Mammary epithelial cell (primary cell): ENCODE measurements around the gene APOBEC3H.

ENCODE experiments used
- EZH2 ChIP-seq: IDR thresholded peaks from 2 replicates; pipeline ENCODE4 v1.6.1; 2012; ENCODE audit warnings: low read length, inconsistent platforms, borderline replicate concordance
- TF ChIP-seq, protein P1 (sequence below), 2 donors: IDR thresholded peaks in 1 of 2; conservative IDR thresholded peaks in 1 of 2; 2 replicates each; pipeline ENCODE4 v1.5.1; 2011 to 2012; ENCODE audit warnings: inconsistent platforms in 2 of 2, low read length in 2 of 2, mild to moderate bottlenecking in 2 of 2, control low read depth in 1 of 2, low read depth in 1 of 2; ENCODE audit not compliant: insufficient read depth in 1 of 2; ENCODE audit errors: extremely low read depth in 1 of 2

DNA sequence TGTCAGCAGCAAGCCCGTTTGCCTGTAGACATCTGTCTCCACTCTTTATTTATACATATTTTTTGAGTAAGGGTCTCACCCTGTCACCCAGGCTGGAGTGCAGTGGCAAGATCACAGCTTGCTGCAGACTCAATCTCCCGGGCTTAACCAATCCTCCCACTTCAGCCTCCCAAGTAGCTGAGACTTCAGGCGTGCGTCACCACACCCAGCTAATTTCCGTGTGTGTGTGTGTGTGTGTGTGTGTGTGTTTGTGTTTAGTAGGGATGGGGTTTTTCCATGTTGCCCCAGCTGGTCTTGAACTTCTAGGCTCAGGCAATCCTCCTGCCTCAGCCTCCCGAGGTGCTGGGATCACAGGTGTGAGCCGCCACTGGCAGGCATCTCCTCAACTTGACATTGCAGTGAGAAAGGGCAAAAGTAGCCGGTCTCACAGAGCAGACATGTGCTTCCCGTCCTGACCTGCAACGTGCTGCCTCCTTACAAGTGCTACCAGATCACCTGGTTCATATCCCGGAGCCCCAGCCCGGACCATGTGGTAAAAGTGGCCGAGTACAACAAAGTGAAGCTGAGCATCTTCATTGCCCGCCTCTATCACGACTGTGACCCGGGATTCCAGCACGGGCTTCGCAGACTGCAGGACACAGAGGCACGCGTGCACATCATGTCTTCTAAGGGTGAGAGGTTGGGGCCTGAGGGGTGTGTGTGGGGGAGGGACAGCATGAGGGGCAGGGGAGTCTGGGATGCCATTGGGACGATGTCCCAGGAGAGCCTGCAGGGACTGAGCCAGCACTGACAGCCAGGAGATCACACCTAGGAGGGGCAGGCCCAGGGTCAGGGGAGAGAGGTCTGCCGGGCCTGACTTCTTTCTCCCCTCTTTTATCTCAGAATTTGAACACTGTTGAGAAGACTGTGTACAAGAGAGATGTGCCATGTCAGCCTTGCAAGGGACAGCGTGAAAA is 5.6 kb upstream of the APOBEC3H start:
- TF ChIP-seq, protein P1, sequence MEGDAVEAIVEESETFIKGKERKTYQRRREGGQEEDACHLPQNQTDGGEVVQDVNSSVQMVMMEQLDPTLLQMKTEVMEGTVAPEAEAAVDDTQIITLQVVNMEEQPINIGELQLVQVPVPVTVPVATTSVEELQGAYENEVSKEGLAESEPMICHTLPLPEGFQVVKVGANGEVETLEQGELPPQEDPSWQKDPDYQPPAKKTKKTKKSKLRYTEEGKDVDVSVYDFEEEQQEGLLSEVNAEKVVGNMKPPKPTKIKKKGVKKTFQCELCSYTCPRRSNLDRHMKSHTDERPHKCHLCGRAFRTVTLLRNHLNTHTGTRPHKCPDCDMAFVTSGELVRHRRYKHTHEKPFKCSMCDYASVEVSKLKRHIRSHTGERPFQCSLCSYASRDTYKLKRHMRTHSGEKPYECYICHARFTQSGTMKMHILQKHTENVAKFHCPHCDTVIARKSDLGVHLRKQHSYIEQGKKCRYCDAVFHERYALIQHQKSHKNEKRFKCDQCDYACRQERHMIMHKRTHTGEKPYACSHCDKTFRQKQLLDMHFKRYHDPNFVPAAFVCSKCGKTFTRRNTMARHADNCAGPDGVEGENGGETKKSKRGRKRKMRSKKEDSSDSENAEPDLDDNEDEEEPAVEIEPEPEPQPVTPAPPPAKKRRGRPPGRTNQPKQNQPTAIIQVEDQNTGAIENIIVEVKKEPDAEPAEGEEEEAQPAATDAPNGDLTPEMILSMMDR (conservative IDR thresholded peaks at IDR 0.05 in 1 of 2, IDR thresholded peaks at IDR 0.05 in 1 of 2; ENCODE audit: extremely low read depth in 1 of 2, insufficient read depth in 1 of 2, low read depth in 1 of 2, low read length in 2 of 2) = no peak
- TF ChIP-seq EZH2 = no peak
